Measurements from ENCODE around the gene NRXN3.
"Not testable (repeated sequence)": the region's sequence is repeated elsewhere in the genome, so short reads cannot be mapped to it uniquely, and the experiment has no call there.

Gene NRXN3

DNA sequence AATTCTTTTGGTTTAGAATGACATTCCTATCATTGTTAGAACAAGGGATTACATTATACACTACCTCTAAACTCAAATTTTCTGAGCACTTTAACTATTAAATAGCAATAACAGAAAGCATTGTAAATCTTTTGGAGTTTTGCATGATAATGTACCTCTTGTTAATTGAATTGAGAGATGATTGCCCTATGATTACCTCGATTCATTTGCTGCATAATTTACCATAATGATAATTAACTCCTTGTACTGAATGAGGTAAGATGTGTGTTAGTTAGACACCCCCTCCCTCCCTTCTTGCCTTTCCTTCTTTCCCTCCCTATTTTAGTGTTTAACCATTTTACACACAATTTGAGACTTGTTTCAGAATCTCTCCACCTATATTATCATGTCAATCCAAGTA lies 1572.0 kb downstream of the NRXN3 start:
- no peaks in the 10 kb centered on the region for H3K36me3 ChIP-seq (ENCODE audit: insufficient read depth, low read length)
- no peaks in the 10 kb centered on the region for H3K4me1 ChIP-seq (ENCODE audit: insufficient read depth, low read length)
- no peak overlapping the region for H3K27ac ChIP-seq (ENCODE audit: low read depth, low read length)
- H3K9me3 ChIP-seq (ENCODE audit: low read length), result no peaks in the 10 kb centered on the region
- no peak overlapping the region for H3K9ac ChIP-seq (ENCODE audit: low read length)
- H3K4me3 ChIP-seq (ENCODE audit: low read depth in 1 of 2, low read length in 2 of 2), result no peak overlapping the region
- no peaks in the 10 kb centered on the region for H3K27me3 ChIP-seq (ENCODE audit: control insufficient read depth in 1 of 2, insufficient read depth in 2 of 2, low read length in 2 of 2)

DNA sequence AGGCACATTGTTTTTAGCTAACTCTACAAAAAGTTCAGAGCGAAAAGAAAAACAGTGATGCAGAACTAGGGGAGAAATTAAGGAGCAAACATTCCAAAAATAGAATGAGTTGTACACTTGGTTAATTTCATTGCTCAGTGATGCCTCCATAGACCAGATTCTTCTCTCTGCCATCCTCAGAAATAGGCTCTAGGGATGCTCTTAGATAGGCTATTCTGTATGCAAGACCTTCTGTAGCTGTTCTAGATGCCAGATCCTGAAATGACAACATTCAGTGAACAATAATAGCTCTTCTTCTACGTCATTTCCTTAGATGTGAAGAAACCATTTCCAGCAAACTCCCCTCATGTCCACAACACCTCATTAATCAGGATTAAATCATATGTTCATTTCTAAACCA lies 1574.9 kb downstream of the NRXN3 start:
- H3K9ac ChIP-seq (ENCODE audit: low read length), result no peak overlapping the region
- H3K4me3 ChIP-seq (ENCODE audit: low read depth in 1 of 2, low read length in 2 of 2), result no peak overlapping the region
- H3K36me3 ChIP-seq (ENCODE audit: insufficient read depth, low read length), result no peaks in the 10 kb centered on the region
- no peaks in the 10 kb centered on the region for H3K9me3 ChIP-seq (ENCODE audit: low read length)
- no peak overlapping the region for H3K27ac ChIP-seq (ENCODE audit: low read depth, low read length)
- H3K27me3 ChIP-seq (ENCODE audit: control insufficient read depth in 1 of 2, insufficient read depth in 2 of 2, low read length in 2 of 2), result no peaks in the 10 kb centered on the region
- H3K4me1 ChIP-seq (ENCODE audit: insufficient read depth, low read length), result no peaks in the 10 kb centered on the region

DNA sequence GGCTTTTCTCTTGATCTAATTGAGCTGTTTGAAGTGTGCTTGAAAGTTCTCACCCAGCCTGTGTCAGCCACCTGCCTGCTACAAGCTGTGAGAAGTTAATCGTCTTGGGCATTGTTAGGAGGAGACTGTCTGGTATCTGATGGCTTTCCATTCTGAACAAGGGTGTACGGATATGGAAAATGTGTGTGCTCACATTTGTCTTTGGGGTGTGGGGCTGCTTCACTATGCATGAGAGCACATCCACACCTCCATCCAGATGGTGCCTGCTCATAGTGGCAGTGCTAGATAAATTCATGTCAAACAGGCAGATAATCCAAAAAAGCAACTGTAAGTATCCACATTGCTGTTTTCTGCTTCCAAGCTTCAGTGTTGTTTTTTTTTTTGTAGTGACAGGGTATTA lies 1578.9 kb downstream of the NRXN3 start:
- no peaks in the 10 kb centered on the region for H3K36me3 ChIP-seq (ENCODE audit: insufficient read depth, low read length)
- H3K27ac ChIP-seq (ENCODE audit: low read depth, low read length), result no peak overlapping the region
- H3K9ac ChIP-seq (ENCODE audit: low read length), result no peak overlapping the region
- no peaks in the 10 kb centered on the region for H3K9me3 ChIP-seq (ENCODE audit: low read length)
- no peaks in the 10 kb centered on the region for H3K4me1 ChIP-seq (ENCODE audit: insufficient read depth, low read length)
- H3K27me3 ChIP-seq (ENCODE audit: control insufficient read depth in 1 of 2, insufficient read depth in 2 of 2, low read length in 2 of 2), result no peaks in the 10 kb centered on the region
- H3K4me3 ChIP-seq (ENCODE audit: low read depth in 1 of 2, low read length in 2 of 2), result no peak overlapping the region

DNA sequence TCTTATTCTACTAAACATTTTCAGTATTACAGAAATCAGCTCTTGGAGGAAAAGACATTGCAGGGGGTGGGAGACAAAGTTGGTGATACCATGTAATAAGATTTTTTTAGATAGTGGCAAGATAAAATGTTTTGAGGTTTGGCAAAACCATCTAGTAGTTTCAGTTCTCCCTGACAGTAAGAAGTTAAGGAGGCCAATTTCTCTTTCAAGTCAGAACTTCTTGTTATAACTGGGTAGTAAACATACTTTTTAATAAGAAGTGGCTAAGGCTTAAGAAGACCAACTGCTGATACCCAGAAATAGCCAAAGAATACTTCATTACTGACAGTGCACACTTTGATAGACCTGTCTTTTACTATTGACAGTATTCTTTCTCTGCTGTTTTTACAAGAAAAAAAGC lies 1588.8 kb downstream of the NRXN3 start:
- no peaks in the 10 kb centered on the region for H3K36me3 ChIP-seq (ENCODE audit: insufficient read depth, low read length)
- H3K9me3 ChIP-seq (ENCODE audit: low read length), result no peaks in the 10 kb centered on the region
- no peaks in the 10 kb centered on the region for H3K27me3 ChIP-seq (ENCODE audit: control insufficient read depth in 1 of 2, insufficient read depth in 2 of 2, low read length in 2 of 2)
- no peak overlapping the region for H3K4me3 ChIP-seq (ENCODE audit: low read depth in 1 of 2, low read length in 2 of 2)
- H3K4me1 ChIP-seq (ENCODE audit: insufficient read depth, low read length), result no peaks in the 10 kb centered on the region
- no peak overlapping the region for H3K27ac ChIP-seq (ENCODE audit: low read depth, low read length)
- H3K9ac ChIP-seq (ENCODE audit: low read length), result no peak overlapping the region

DNA sequence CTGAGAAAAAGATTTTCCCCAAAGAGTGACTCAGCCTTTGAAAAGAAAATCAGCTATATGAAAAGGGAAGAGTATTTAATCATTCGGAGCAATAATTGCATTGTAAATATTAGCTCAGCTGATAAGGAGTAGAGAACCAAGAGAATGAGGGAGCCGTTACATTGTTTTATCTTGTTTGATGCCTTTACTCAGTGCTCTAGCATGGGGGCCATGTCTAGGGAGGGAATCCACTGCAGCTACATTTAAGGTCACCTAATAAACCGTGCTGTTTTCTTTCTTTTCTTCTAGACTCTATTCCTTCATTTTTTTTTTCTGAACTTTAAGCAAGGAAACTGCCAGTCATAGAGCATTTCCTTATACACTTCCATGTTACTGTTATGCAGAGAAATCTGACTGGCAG lies 1594.2 kb downstream of the NRXN3 start:
- no peak overlapping the region for H3K4me3 ChIP-seq (ENCODE audit: low read depth in 1 of 2, low read length in 2 of 2)
- no peak overlapping the region for H3K9ac ChIP-seq (ENCODE audit: low read length)
- no peaks in the 10 kb centered on the region for H3K27me3 ChIP-seq (ENCODE audit: control insufficient read depth in 1 of 2, insufficient read depth in 2 of 2, low read length in 2 of 2)
- no peaks in the 10 kb centered on the region for H3K4me1 ChIP-seq (ENCODE audit: insufficient read depth, low read length)
- H3K36me3 ChIP-seq (ENCODE audit: insufficient read depth, low read length), result no peaks in the 10 kb centered on the region
- H3K9me3 ChIP-seq (ENCODE audit: low read length), result no peaks in the 10 kb centered on the region
- H3K27ac ChIP-seq (ENCODE audit: low read depth, low read length), result no peak overlapping the region

DNA sequence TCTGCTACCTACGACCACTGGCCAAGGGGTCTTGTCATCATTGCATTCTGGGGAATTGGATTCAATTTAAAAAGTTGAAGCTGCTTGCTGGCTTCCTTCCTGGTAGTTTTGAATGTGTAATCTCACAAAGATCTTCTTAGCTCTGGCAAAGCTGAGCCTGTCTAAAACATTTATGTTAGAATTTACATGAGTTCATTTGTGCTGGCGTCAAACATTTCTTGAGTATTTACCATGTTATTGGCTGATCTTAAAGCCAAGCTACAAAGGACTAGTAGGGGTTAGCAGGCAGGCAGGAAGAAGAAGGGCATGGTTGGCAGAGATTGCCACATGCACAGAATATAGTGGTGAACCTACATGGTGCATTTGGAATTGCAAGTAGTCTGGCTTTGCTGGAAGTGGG lies 1596.3 kb downstream of the NRXN3 start:
- H3K9me3 ChIP-seq (ENCODE audit: low read length), result no peaks in the 10 kb centered on the region
- H3K27me3 ChIP-seq (ENCODE audit: control insufficient read depth in 1 of 2, insufficient read depth in 2 of 2, low read length in 2 of 2), result no peaks in the 10 kb centered on the region
- H3K4me1 ChIP-seq (ENCODE audit: insufficient read depth, low read length), result no peaks in the 10 kb centered on the region
- H3K4me3 ChIP-seq (ENCODE audit: low read depth in 1 of 2, low read length in 2 of 2), result no peak overlapping the region
- H3K9ac ChIP-seq (ENCODE audit: low read length), result no peak overlapping the region
- H3K36me3 ChIP-seq (ENCODE audit: insufficient read depth, low read length), result no peaks in the 10 kb centered on the region
- H3K27ac ChIP-seq (ENCODE audit: low read depth, low read length), result no peak overlapping the region

DNA sequence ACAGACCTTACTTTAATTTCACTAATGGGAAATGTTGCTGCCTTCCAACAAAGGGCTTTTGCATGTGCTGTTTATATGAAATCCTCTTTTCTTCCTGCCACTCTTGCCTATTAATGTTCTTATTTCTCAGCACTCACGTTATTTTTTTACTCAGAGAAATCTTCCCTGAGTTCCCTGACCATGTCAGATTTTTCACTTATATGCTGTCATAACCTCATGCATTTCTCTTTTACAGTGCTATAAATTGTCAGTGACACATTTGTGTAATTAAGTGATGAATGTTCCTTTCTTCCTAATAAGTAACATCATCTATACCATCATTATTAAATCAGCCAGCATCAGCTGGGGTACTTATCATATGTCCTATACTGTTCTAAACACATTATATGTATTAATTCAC lies 1597.1 kb downstream of the NRXN3 start:
- Histone ChIP-seq H3K36me3 (ENCODE audit: insufficient read depth, low read length) (no peaks in the 10 kb centered on the region), H3K9me3 (ENCODE audit: low read length) (no peaks in the 10 kb centered on the region), H3K27me3 (ENCODE audit: control insufficient read depth in 1 of 2, insufficient read depth in 2 of 2, low read length in 2 of 2) (no peaks in the 10 kb centered on the region), H3K9ac (ENCODE audit: low read length) (no peak overlapping the region), H3K27ac (ENCODE audit: low read depth, low read length) (no peak overlapping the region), H3K4me3 (ENCODE audit: low read depth in 1 of 2, low read length in 2 of 2) (no peak overlapping the region), H3K4me1 (ENCODE audit: insufficient read depth, low read length) (no peaks in the 10 kb centered on the region)

DNA sequence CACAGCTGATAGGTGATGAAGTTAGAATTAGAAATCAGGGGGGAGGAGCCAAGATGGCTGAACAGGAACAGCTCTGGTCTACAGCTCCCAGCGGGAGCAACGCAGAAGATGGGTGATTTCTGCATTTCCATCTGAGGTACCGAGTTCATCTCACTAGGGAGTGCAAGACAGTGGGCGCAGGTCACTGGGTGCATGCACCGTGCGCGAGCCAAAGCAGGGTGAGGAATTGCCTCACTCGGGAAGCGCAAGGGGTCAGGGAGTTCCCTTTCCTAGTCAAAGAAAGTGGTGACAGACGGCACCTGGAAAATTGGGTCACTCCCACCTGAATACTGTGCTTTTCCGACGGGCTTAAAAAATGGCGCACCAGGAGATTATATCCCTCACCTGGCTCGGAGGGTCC lies 1597.5 kb downstream of the NRXN3 start:
- not testable (repeated sequence) for H3K4me1 ChIP-seq (ENCODE audit: insufficient read depth, low read length); H3K9ac ChIP-seq (ENCODE audit: low read length); H3K4me3 ChIP-seq (ENCODE audit: low read depth in 1 of 2, low read length in 2 of 2); H3K27me3 ChIP-seq (ENCODE audit: control insufficient read depth in 1 of 2, insufficient read depth in 2 of 2, low read length in 2 of 2); H3K9me3 ChIP-seq (ENCODE audit: low read length); H3K27ac ChIP-seq (ENCODE audit: low read depth, low read length); H3K36me3 ChIP-seq (ENCODE audit: insufficient read depth, low read length)

DNA sequence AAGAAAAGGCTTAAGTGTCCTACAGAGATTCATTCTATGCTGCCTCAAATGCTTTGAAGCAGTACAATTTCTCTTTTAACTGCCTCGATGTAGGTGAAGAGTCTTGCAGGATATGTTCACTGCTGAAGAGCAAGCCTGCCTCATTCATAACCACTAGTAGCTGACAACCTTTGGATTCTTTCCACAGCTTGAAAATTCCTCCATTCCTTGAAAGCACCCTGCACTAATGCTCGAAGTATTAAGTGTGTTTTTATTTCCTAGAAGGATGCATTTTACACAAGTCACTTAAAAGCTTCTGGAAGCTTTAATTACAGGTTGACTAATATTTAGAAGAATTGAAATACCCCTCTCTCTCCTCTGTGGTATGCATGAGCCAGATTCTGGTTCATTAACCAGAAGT lies 1611.7 kb downstream of the NRXN3 start:
- Histone ChIP-seq H3K9ac (ENCODE audit: low read length) (no peak overlapping the region), H3K4me1 (ENCODE audit: insufficient read depth, low read length) (no peaks in the 10 kb centered on the region), H3K27me3 (ENCODE audit: control insufficient read depth in 1 of 2, insufficient read depth in 2 of 2, low read length in 2 of 2) (no peaks in the 10 kb centered on the region), H3K27ac (ENCODE audit: low read depth, low read length) (no peak overlapping the region), H3K4me3 (ENCODE audit: low read depth in 1 of 2, low read length in 2 of 2) (no peak overlapping the region), H3K9me3 (ENCODE audit: low read length) (no peaks in the 10 kb centered on the region), H3K36me3 (ENCODE audit: insufficient read depth, low read length) (no peaks in the 10 kb centered on the region)

DNA sequence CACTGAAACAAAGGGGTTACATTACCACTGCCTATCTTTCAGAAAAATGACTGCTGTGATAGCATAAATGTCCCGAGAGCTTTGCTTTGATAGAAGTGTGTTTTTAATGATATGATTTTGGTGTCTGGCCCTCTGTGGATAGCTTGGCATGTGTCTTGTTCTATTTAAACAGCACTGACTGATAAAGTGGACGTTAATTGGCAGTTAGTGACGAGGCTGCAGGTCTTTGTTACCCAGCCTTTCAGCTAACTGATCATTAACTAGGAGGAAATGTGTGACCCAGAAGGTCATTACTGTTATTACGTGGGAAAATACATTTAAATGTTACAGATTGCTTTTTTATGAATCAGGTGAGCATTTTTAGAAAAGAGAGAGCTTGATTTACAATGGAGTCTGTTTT lies 1612.9 kb downstream of the NRXN3 start:
- Histone ChIP-seq H3K4me3 (ENCODE audit: low read depth in 1 of 2, low read length in 2 of 2) (no peak overlapping the region), H3K4me1 (ENCODE audit: insufficient read depth, low read length) (no peaks in the 10 kb centered on the region)

DNA sequence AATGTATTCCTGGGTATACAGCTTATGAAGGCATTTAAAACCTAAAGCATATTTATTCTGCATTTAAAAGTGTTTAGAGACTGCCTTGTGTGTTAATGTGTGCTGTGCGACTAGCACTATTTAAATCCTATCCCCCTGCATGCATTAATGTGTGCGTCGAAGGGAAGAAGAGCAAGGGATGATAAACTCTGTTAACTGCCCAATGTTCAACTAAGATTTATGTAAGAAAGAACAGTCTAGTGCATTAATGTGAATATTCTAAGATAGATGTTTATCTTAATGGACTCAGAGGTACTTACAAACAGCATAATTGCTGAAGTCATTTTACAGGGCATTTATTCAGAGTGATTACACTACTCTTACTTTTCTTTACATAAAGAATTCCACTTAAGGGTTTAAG lies 1616.3 kb downstream of the NRXN3 start:
- Histone ChIP-seq H3K4me3 (ENCODE audit: low read depth in 1 of 2, low read length in 2 of 2) (no peak overlapping the region), H3K27me3 (ENCODE audit: control insufficient read depth in 1 of 2, insufficient read depth in 2 of 2, low read length in 2 of 2) (no peaks in the 10 kb centered on the region), H3K9me3 (ENCODE audit: low read length) (no peaks in the 10 kb centered on the region), H3K36me3 (ENCODE audit: insufficient read depth, low read length) (no peaks in the 10 kb centered on the region), H3K27ac (ENCODE audit: low read depth, low read length) (no peak overlapping the region), H3K9ac (ENCODE audit: low read length) (no peak overlapping the region), H3K4me1 (ENCODE audit: insufficient read depth, low read length) (no peaks in the 10 kb centered on the region)

More for the DNA sequence above, 1612.9 kb downstream of the NRXN3 start:
- Histone ChIP-seq H3K9me3 (ENCODE audit: low read length) (no peaks in the 10 kb centered on the region), H3K9ac (ENCODE audit: low read length) (no peak overlapping the region), H3K36me3 (ENCODE audit: insufficient read depth, low read length) (no peaks in the 10 kb centered on the region), H3K27ac (ENCODE audit: low read depth, low read length) (no peak overlapping the region), H3K27me3 (ENCODE audit: control insufficient read depth in 1 of 2, insufficient read depth in 2 of 2, low read length in 2 of 2) (no peaks in the 10 kb centered on the region)

DNA sequence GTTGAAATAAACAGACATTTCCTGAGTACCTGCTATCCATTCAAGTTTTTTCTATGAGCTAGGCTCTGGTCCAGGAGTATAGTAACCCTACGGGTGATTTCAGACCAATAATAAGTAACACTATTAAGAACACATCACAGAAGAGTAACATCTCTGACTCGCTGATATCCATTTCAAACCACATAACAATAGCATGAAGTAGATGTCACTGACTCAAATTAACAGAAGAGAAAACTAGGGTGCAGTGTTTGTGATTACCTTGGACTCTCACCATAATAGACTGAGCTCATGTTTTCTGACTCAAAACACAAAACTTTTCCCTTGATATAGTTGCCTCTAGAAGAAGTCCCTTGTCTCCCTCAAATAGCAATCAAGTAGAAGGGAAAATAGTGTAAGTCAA lies 1618.2 kb downstream of the NRXN3 start:
- Histone ChIP-seq H3K27me3 (ENCODE audit: control insufficient read depth in 1 of 2, insufficient read depth in 2 of 2, low read length in 2 of 2) (no peaks in the 10 kb centered on the region), H3K9ac (ENCODE audit: low read length) (no peak overlapping the region), H3K4me3 (ENCODE audit: low read depth in 1 of 2, low read length in 2 of 2) (no peak overlapping the region), H3K27ac (ENCODE audit: low read depth, low read length) (no peak overlapping the region), H3K36me3 (ENCODE audit: insufficient read depth, low read length) (no peaks in the 10 kb centered on the region), H3K9me3 (ENCODE audit: low read length) (no peaks in the 10 kb centered on the region), H3K4me1 (ENCODE audit: insufficient read depth, low read length) (no peaks in the 10 kb centered on the region)

All from muscle layer of colon (tissue), 2 donors.